Stimulated activated naive CD4-positive, alpha-beta T cell treated with Interleukin-2 at 50 U/mL for 16 hours (primary cell): ENCODE results near the gene KATNA1.
"Not testable (repeated sequence)": the region's sequence is repeated elsewhere in the genome, so short reads cannot be mapped to it uniquely, and the experiment has no call there.

Experiments
- DNase-seq: peaks from one replicate; lab custom pipeline; 2025; lab: John Stamatoyannopoulos, UW

Gene KATNA1

DNA sequence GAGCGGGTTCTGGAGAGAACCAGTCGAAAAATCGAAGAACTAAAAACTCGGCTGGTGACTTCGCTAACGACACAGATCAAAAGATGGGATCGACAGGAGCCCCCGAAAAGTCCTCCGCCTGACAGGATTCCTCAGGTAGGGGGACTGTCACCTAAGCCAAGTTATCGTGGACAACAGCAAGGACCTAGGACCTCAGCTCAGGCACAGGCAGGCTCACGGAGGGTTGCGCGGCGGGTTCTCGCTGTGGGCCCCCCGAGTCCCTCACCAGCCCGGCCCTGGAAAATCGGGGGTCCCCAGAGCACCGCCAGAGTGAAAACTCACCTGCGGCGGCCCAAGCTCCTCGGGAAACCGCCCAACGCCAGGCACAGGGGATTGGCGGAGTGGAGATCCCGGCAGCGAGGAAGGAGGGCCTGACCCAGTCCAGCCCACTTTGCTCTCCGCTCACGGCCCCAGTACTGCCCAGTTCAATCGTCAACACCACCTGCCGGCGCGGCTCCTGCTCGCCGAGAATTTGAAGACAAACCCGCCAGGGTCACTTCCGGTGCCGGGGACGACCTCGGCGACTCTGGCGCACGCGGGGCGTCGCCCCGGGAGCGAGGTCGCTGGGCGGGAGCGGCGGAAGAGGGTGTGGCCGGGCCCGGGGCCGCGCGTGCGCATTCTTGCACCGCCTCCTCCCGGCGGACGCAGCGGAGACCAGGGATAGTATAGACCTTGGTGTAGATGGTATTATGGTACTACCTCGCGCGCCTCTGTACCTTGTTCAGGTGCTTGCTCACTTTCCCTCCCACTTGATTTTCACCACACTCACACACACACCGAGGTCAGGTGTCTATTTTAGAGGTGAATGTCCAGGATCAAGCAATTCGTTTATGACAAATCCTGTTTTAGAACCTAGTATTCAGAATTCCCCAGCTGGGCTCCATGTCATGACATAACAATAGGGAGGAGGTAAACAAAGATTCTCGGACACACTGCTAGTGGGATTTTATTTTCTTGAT is at the start of gene KATNA1:
Gene KATNA1, minus strand, starts transcription at position 567 of the 998 bp plus-strand sequence. CDS start 10,167 bp downstream, outside the sequence.
- peak; percentile 83 for DNase-seq

DNA sequence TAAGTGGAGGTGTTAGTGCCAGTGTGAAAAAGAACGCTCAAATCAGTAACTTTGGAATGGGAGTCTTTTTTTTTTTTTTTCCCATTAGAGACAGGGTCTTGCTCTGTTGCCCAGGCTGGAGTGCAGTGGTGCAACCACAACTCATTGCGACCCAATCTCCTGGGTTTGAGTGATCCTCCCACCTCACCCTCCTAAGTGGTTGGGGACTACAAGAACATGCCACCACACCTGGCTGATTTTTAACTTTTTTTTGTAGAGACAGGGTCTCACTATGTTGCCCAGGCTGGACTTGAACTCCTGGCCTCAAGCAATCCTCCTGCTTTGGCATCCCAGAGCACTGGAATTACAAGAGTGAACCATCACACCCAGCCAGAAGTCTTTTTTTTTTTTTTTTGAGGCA is 49.7 kb upstream of the KATNA1 start:
- DNase-seq = no peak

DNA sequence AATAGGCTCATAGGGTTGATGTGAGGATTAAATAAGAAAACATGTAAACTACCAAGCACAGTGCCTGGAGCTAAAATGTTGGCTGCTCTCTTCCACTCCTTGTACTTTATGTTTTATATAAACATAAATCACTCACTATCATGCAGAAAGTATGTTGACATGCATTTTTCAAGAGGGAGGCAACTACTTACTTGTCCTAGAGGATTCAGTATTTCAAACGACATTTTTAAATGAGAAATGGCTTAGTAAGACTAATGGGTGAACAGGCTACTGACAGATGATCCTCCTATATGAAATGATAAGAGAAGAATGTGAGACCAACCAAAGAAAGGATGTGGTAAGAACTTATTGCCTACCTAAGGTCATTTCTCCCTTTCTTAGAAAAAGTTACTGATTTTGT is 48.4 kb upstream of the KATNA1 start:
- no peak for DNase-seq

DNA sequence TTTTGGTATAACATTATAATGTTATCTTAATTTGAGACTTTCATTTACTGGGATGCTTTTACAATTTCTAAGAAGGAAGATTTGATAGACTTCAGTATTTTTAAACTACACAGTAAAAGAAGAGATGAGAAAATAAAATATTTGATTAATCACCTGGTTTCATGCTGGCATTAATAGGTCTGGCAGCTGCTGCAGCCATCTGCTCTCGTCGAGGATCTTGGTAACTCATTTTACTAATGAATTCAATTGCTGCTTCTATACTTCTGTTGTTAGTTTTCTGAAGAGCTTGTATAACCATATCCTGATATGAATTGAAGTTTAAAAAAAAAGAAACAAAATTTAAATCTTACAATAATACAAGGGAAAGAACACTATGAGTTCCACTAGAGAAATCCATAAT is 46.4 kb upstream of the KATNA1 start:
- DNase-seq = no peak

DNA sequence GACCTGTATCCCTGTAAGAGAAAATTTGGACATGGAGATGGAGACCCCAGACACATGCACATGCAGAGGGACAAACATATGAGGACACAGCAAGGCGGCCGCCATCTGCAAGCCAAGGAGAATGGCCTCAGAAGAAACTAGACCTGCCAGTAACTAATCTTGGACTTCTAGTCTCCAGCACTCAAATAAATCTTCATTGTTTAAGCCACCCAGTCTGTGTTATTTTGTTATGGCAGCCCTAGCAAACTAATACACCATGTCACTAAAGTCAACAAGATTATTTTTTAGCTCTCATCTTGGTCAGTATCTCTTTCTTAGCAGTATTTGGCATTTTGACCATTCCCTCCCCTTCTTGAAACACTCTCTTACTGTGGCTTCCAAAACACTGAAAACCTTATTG is 42.7 kb upstream of the KATNA1 start:
- DNase-seq = no peak

DNA sequence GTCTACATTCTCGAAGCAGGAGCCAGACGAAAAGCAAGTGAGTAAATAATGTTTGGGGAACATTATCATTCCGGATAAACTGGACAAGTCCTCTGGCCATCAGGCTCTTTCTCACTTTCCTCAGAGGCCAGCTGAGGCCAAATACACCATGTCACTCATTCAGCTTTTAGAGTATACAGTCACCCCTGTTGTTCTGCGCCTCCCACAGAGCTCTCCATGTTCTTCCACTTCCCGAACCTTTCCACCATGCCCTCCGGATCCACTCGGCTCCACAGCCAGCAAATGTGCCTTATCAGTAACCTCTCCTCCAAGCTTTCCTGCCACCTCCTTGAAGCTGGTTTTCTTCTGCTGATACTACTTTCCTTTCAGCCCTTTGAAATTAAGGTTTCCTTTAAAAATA is 37.7 kb upstream of the KATNA1 start:
- no peak for DNase-seq

DNA sequence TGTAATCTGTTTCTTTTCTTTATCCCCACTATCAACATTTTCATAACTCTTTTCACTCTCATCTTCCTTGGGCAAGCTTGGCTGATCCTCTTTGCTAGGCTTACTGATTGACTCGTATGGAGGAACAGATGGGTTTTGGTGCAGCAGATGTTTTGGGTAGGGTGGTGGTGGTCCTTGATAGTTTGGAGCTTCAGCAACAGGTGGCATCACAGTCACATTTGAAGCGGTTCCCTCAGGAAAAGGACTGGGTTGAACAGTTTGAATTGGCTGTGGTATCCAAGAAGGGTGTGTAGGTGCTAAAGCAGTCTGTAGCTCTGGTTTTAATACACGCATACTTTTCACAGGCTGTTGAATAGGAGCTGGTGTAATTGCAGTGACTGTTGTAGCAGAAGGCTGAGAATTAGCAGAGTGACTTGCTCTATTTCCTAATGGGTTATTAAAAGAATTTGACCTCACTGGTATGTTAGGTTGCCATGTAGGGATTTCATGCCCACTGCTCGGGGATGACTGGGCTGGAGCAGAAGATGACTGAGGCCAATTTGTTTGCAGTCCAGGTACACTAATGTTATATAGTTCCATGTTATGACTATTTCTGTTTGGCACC is 34.8 kb upstream of the KATNA1 start:
- DNase-seq = no peak

- not testable (repeated sequence) for DNase-seq
These were observed 33.3 kb upstream of the KATNA1 start for GRCh38 chr6:149681845-149682244.

DNA sequence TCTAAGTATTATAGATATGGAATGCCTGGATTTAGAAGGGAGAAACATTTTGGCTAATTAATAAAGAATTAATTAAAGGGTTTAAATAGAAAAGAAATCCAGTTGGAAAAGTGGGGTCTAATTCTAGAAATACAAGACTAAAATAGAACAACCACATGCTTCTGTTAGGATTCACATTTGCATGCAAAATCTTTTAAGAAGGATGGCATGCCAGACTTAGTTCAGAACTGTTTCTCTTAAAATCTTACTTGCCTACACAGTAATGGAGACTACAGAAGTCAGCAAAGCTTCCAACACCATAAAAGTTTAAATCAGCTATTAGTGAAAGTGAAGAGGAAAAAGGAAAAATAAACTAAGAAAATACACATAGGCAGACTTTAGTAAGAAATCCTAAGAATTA is 32.7 kb upstream of the KATNA1 start:
- no peak for DNase-seq

DNA sequence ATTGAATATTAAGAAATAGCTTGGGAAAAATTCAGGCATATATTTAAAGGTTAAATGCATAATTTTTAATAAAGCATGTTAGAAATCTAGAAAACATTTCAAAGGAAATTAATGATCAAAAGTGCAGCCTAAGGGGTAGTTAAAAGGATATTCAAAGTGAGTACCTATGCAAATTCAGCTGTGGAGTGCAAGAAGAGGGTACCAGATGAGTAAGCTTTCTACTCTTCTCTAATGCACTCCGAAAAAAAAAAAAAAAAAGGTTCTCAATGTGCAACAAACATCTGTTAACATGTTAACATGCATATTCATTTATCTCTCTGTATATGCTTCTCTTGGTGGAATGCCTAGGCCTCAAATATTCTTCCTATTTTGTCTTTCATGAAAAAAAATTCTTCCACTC is 32.0 kb upstream of the KATNA1 start:
- no peak for DNase-seq

DNA sequence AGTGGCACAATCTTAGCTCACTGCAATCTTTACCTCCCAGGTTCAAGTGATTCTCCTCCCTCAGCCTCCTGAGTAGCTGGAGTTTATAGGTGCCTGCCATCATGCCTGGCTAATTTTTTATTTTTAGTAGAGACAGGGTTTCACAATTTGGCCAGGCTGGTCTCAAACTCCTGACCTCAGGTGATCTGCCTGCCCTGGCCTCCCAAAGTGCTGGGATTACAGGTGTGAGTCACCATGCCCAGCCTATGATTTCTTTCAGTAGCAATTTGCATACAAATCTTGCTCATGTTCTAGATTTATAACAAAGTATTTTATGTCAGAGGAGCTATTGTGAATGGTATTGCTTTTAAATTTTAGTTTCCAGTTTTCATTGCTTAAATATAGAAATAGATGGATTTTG is 23.8 kb upstream of the KATNA1 start:
- DNase-seq = not testable (repeated sequence)

DNA sequence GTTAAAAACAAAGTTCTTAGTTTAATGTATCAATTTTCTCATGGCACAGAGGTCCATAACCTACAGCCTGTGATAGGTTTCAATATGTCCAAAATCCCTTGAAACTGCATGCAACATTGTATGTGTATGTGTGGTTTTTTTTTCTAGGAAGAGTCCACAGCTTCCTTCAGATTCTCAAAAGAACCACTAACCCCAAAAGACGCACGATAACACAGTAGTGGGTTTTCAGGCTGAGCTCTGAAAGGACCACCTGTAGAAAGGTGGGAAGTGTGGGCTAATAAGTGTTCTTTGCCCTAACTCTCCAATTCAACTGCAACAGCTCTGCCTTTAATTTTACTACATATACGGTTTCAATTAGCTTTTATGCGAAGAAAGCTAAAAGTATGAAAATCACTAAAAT is 11.5 kb upstream of the KATNA1 start:
- DNase-seq = no peak

DNA sequence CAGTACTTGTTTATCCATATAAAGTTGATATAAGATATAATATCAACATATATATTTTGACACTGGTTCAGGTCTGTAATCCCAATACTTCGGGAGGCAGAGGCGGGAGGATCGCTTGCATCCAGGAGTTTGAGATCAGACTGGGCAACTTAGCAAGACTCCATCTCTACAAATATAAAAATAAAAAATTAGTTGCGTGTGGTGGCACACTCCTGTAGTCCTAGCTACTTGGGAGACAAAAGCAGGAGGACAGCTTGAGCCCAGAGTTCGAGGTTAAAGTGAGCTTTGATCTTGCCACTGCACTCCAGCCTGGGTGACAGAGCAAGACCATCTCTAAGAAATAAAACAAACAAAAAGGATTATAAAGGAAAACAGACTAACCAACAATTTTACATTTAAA is 8.9 kb upstream of the KATNA1 start:
- DNase-seq = no peak

GRCh38 chr6:149651056-149651455 is 2.5 kb upstream of the KATNA1 start:
- DNase-seq = no peak

DNA sequence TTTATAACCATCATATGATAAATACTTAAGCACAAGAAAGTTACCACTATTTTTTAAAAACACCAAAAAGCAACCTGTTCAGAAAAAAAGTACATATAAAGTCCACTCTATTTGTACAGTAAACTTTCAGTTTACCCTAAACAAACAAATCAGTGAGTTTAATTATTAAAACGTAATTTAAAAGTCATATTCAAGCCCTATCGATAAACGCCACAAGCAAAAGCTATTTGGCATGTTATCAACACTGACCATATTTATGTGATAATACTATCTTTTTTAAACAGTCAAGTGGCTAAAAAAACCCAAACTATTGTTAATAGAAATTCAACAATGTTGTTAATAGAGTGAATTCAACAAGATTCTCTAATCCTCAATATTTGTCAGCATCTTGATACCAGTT is 1.9 kb downstream of the KATNA1 start:
- DNase-seq = no peak

DNA sequence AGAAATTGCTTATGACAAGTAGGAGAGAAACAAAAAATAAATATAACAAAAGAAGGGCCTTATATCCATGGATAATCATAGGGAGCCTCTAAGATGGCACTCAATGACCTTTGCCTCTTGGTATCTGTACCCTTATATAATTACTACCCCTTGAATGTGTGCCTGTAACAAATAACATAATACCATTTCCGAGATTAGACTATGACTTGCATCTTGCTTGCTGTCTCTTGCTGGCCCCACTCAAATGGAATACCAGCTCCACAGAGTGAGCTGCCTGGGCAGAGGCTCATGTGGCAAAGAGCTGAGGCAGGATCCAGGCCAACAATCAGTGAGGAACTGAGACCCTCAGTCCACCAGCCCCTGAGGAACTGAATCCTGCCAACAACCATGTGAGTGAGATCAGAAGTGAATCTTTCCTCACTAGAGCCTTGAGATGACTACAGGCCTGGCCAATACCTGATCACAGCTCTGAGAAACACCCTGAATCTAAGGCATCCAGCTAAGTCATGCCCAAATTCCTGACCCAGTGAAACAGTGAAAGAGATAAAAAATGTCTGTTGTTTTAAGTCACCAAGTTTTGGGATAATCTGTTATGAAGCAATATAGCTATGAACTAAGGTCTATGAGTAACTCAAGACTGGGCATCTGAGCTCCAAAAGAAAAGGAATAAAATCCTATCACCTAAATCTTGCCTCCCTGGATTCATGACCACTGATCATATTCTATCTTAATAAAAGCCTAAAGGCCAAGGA is 5.5 kb downstream of the KATNA1 start:
- no peak for DNase-seq

- DNase-seq = no peak
These were observed 12.4 kb downstream of the KATNA1 start for GRCh38 chr6:149636124-149636523.

DNA sequence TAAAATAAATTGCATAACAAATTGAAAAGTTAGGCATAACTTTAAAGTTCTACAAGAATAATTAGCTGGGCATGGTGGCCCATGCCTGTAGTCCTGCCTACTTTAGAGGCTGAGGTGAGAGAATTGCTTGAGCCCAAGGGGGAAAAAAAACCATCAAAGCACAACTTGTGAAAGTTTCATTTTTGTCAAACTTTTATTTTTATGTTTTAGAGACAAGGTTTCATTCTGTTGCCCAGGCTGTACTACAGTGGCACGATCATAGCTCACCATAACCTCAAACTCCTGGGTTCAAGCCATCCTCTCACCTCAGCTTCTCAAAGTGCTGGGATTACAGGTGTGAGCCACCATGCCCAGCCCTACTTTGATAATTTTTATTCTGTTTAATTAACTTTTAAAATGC is 14.2 kb downstream of the KATNA1 start:
- DNase-seq = no peak

DNA sequence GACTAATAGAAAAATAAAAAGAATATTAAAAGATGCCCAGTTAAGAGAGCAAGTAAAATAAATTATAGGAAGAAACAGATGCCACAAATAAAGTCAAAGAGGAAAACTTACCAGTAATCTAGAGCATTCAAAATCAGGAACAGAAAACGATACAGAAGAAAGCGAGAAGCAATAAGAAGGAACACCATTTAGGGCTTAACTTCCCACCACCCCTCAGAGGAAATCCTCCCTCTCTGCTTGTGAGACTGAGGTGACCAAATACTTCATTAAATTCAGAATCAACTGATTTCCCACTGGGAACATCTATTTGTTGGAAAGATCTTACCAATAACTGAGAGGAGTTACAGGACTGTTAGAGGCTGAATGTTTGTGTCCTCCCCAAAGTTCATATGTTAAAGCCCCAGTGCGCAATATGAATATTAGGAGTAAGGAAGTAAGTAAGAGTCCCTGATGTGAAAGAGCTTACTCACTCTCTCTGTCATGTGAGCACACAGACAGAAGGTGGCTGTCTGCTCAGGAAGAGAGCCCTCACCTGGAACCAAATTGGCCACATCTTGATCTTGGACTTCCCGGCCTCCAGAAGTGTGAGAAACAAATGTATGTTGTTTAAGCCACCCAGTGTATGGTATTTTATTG is 19.5 kb downstream of the KATNA1 start:
- DNase-seq = no peak

- no peak for DNase-seq
These were observed 20.8 kb downstream of the KATNA1 start for GRCh38 chr6:149627672-149628071.

- DNase-seq = no peak
These were observed 32.7 kb downstream of the KATNA1 start for GRCh38 chr6:149615805-149616204.

DNA sequence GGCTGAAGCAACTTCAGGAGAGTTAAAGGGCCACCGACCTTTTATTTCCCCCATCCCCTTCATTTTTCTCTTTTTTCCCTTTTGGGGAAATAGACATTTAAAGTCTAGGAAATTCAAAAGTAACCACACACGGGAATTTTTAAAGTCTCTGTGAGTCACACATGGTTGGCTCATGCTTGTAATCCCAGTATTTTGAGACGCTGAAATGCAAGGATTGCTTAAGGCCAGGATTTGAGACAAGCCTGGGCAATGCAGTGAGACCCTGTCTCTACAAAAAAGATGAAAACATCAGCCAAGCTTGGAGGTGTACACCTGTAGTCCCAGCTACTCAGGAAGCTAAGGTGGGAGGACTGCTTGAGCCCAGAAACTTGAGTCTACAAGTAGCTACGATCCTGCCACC is 34.2 kb downstream of the KATNA1 start:
- DNase-seq = no peak
